Left ventricle myocardium superior (tissue), 1 donor: ENCODE data around the gene LEF1. TPM values are rescaled to one million over a fixed set of nuclear protein-coding genes. Genes with fewer than 3 reads are reported as not detected.
A peak's percentile ranks its signal among the peaks of the same experiment; 100 is the strongest.

Source experiments
- ATAC-seq: fragments of 200-7000 bp; cut with Tn5 transposase; one replicate; pipeline ENCODE4 v1.9.1; 2020; ENCODE audit warnings: mild to moderate bottlenecking, moderate library complexity
- DNase-seq: peaks from one replicate; pipeline ENCODE4 v3.0.0-alpha.2; 2020
- intact Hi-C: fragments of 100-400 bp; cut with micrococcal nuclease; formaldehyde crosslinking; loops from one replicate; pipeline ENCODE4 v1.11.0; 2022
- long read RNA-seq: library from polyadenylated mRNA; unstranded; transcript quantifications from one replicate; pipeline ENCODE4 v2.0.0, GENCODE V29; 2021
- total RNA-seq: library from RNA; stranded (reverse); fragmentation: NEBNext Ultra II Directional; extraction: Animal tissue kit (Norgen Biotek cat#: 25700); gene quantifications from one replicate; pipeline ENCODE4 v1.2.1, GENCODE V29; 2021
- donor health status: DM: no; HTN: yes; CAD: no; lungs with severe emphysema.

LEF1 gene
- total RNA-seq: 0.47 TPM
- long read RNA-seq: 0 reads

- ATAC-seq: peak; percentile 31
- intact Hi-C loops: no loop called here
Observed at GRCh38 chr4:108168671-108169523, at the start of gene LEF1. TSS of gene LEF1 (minus strand) at chr4:108168932. CDS start at chr4:108167767, 1,165 bp downstream.

GRCh38 chr4:108216510-108216909 lies 47.8 kb upstream of the LEF1 start:
- DNase-seq (no peak), ATAC-seq (no peak)
- intact Hi-C loops: no loop called here

More at GRCh38 chr4:108168671-108169523, at the start of gene LEF1:
- peak; percentile 33 for DNase-seq

- no peak for DNase-seq
- intact Hi-C loops: no loop called here
- ATAC-seq: no peak
Observed at GRCh38 chr4:108215055-108215454, 46.3 kb upstream of the LEF1 start.

GRCh38 chr4:108213723-108214122 lies 45.0 kb upstream of the LEF1 start:
- intact Hi-C loops: no loop called here
- DNase-seq: no peak
- ATAC-seq: no peak

- DNase-seq (no peak), ATAC-seq (no peak)
- intact Hi-C loops: no loop called here
Observed at GRCh38 chr4:108213308-108213707, 44.6 kb upstream of the LEF1 start.

GRCh38 chr4:108210989-108211835 lies 42.5 kb upstream of the LEF1 start:
- intact Hi-C loops: no loop called here
- ATAC-seq (no peak), DNase-seq (no peak)

- DNase-seq (no peak), ATAC-seq (no peak)
- intact Hi-C loops: no loop called here
Observed at GRCh38 chr4:108209489-108209888, 40.8 kb upstream of the LEF1 start.

GRCh38 chr4:108205859-108206258 lies 37.1 kb upstream of the LEF1 start:
- intact Hi-C loops: no loop called here
- no peak for ATAC-seq

GRCh38 chr4:108204518-108204917 lies 35.8 kb upstream of the LEF1 start:
- DNase-seq (no peak), ATAC-seq (no peak)
- intact Hi-C loops: no loop called here

More at GRCh38 chr4:108205859-108206258, 37.1 kb upstream of the LEF1 start:
- no peak for DNase-seq

GRCh38 chr4:108203377-108203776 lies 34.6 kb upstream of the LEF1 start:
- ATAC-seq (no peak), DNase-seq (no peak)
- intact Hi-C loops: no loop called here

GRCh38 chr4:108201774-108202173 lies 33.0 kb upstream of the LEF1 start:
- no peak for DNase-seq
- intact Hi-C loops: no loop called here
- no peak for ATAC-seq

- ATAC-seq: no peak
- no peak for DNase-seq
- intact Hi-C loops: no loop called here
Observed at GRCh38 chr4:108199881-108200280, 31.1 kb upstream of the LEF1 start.

GRCh38 chr4:108193886-108194672 lies 25.3 kb upstream of the LEF1 start:
- no peak for ATAC-seq
- DNase-seq: no peak
- intact Hi-C loops: no loop called here

GRCh38 chr4:108192935-108193334 lies 24.2 kb upstream of the LEF1 start:
- no peak for ATAC-seq
- DNase-seq: no peak
- intact Hi-C loops: no loop called here

- DNase-seq: no peak
- no peak for ATAC-seq
- intact Hi-C loops: no loop called here
Observed at GRCh38 chr4:108192056-108192455, 23.3 kb upstream of the LEF1 start.

GRCh38 chr4:108191269-108191914 lies 22.7 kb upstream of the LEF1 start:
- intact Hi-C loops: no loop called here
- DNase-seq (no peak), ATAC-seq (no peak)

- intact Hi-C loops: no loop called here
- ATAC-seq: no peak
- DNase-seq: no peak
Observed at GRCh38 chr4:108188770-108189169, 20.0 kb upstream of the LEF1 start.

GRCh38 chr4:108185252-108185651 lies 16.5 kb upstream of the LEF1 start:
- intact Hi-C loops: no loop called here
- ATAC-seq (no peak), DNase-seq (no peak)

GRCh38 chr4:108184453-108185049 lies 15.8 kb upstream of the LEF1 start:
- intact Hi-C loops: no loop called here
- ATAC-seq: no peak

More at GRCh38 chr4:108184453-108185049, 15.8 kb upstream of the LEF1 start:
- DNase-seq: no peak
